Thoracic aorta (tissue), 2 donors: Measurements from ENCODE around the gene CLTCL1. TPM values are rescaled to one million over a fixed set of nuclear protein-coding genes. Genes with fewer than 3 reads are reported as not detected.

ENCODE experiments used
- ATAC-seq: fragments of 150-250 bp; one replicate; pipeline ENCODE4 v1.8.0; 2017; ENCODE audit warnings: low read depth; ENCODE audit not compliant: insufficient number of reproducible peaks, low FRiP score
- DNase-seq: peaks from one replicate; pipeline ENCODE4 v3.0.0-alpha.2; 2020; ENCODE audit warnings: low spot score
- H3K27ac ChIP-seq, 2 donors: fragments of 200-600 bp; sonication (generic); 1 replicate in 1 of 2; 2 replicates in 1 of 2; pipeline ENCODE4 v1.5.1; 2016; ENCODE audit warnings: mild to moderate bottlenecking in 2 of 2, moderate library complexity in 2 of 2
- H3K27me3 ChIP-seq: fragments of 200-600 bp; sonication (generic); replicated peaks from 2 replicates; pipeline ENCODE4 v1.6.0; 2016; ENCODE audit warnings: mild to moderate bottlenecking; ENCODE audit not compliant: insufficient read depth
- H3K36me3 ChIP-seq: fragments of 200-600 bp; sonication (generic); one replicate; pipeline ENCODE4 v1.5.1; 2016
- H3K4me1 ChIP-seq, 2 donors: fragments of 200-600 bp; sonication (generic); 1 replicate in 1 of 2; 2 replicates in 1 of 2; pipeline versions ENCODE4 v1.5.1 to v1.6.0; 2016; ENCODE audit warnings: low read depth in 2 of 2, mild to moderate bottlenecking in 1 of 2; ENCODE audit not compliant: control insufficient read depth in 1 of 2
- H3K4me3 ChIP-seq: fragments of 200-600 bp; sonication (generic); 2 replicates; pipeline ENCODE4 v1.5.1; 2016; ENCODE audit warnings: mild to moderate bottlenecking
- H3K9me3 ChIP-seq: fragments of 200-600 bp; sonication (generic); 2 replicates; pipeline ENCODE4 v1.5.1; 2016
- CTCF ChIP-seq: fragments of 200-600 bp; sonication (generic); IDR thresholded peaks from one replicate; pipeline ENCODE4 v1.5.1; 2019; ENCODE audit warnings: antibody characterized with exemption
- total RNA-seq, 2 donors: library from RNA; depleted of rRNA; stranded (reverse); fragments of >200 nt; gene quantifications; one replicate each; pipeline versions ENCODE4 v1.1.0 to v1.2.3, GENCODE V29; 2016

The CLTCL1 gene
- total RNA-seq, 2 donors from 2014 or later = 5.3 to 6.1 TPM

DNA sequence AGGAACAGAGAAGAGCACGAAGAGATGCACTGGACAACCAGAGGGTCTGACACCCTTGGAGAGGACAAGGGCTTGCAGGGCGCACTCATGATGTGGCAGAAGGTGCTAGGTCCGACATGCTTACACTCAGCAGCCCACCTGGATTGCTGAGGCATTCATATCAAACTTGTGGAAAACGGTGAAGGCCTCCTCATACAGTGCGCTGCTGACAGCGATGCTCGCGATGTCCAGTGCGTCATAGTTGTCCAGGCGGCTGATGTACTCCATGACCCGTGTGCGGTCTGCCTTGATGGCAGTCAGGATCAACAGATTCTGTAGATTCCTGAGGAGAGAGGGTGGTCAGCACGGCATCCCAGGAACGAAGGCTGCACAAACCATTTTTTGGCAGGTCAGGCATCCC is 81.3 kb downstream of the CLTCL1 start:
- Histone ChIP-seq H3K27ac (no peak overlapping the region), H3K4me3 (no peak overlapping the region), H3K9me3 (no peaks in the 10 kb centered on the region), H3K4me1 (no peaks in the 10 kb centered on the region), H3K36me3 (peaks cover 7% of the 10 kb centered on the region), H3K27me3 (no peaks in the 10 kb centered on the region)
- TF ChIP-seq CTCF = no peak
- DNase-seq = no peak
- no peak for ATAC-seq

- Histone ChIP-seq H3K9me3 (no peaks in the 10 kb centered on the region), H3K4me3 (no peak overlapping the region), H3K27me3 (no peaks in the 10 kb centered on the region), H3K4me1 (no peaks in the 10 kb centered on the region), H3K27ac (no peak overlapping the region), H3K36me3 (peaks cover 7% of the 10 kb centered on the region)
- ATAC-seq (no peak), DNase-seq (no peak)
- TF ChIP-seq CTCF = no peak
Measured at GRCh38 chr22:19208287-19208847, 83.2 kb downstream of the CLTCL1 start.

DNA sequence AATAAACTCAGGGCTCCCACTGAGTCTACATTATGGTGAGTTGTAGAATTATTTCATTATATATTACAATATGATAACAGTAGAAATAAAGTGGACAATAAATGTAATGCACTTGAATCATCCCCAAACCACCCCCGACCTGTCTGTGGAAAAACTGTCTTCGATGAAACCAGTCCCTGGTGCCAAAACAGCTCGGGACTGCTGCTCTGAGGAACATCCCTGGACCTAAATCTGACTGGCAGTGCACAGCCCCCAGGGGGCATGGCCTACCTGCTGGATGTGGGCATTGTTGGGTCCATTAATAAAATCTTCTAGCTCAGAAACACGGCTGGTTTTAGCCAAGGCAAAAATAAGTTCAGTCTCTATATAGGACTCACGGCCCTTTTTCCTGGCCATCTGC is 83.6 kb downstream of the CLTCL1 start:
- ATAC-seq (no peak), DNase-seq (no peak)
- no peaks in the 10 kb centered on the region for H3K9me3 ChIP-seq
- no peak for TF ChIP-seq CTCF
- H3K4me3 ChIP-seq = no peak overlapping the region
- no peak overlapping the region for H3K27ac ChIP-seq
- H3K36me3 ChIP-seq = peaks cover 7% of the 10 kb centered on the region
- no peaks in the 10 kb centered on the region for H3K4me1 ChIP-seq
- H3K27me3 ChIP-seq = no peaks in the 10 kb centered on the region

- Histone ChIP-seq H3K36me3 (peaks cover 7% of the 10 kb centered on the region), H3K27ac (no peak overlapping the region), H3K4me1 (no peaks in the 10 kb centered on the region), H3K9me3 (no peaks in the 10 kb centered on the region), H3K27me3 (no peaks in the 10 kb centered on the region), H3K4me3 (no peak overlapping the region)
- ATAC-seq = no peak
- no peak for DNase-seq
- TF ChIP-seq CTCF = no peak
Measured at GRCh38 chr22:19207401-19207808, 84.1 kb downstream of the CLTCL1 start.

- no peak for ATAC-seq
- Histone ChIP-seq H3K4me3 (no peak overlapping the region), H3K4me1 (no peaks in the 10 kb centered on the region), H3K27ac (no peak overlapping the region), H3K9me3 (no peaks in the 10 kb centered on the region), H3K36me3 (peaks cover 7% of the 10 kb centered on the region), H3K27me3 (no peaks in the 10 kb centered on the region)
- no peak for TF ChIP-seq CTCF
- no peak for DNase-seq
Measured at GRCh38 chr22:19206287-19206686, 85.2 kb downstream of the CLTCL1 start.
